Middle frontal gyrus (tissue), 1 donor: ENCODE results near the gene DSCAML1.

Experiments used
- DNase-seq: peaks from one replicate; pipeline ENCODE4 v3.0.0-alpha.2; 2015; ENCODE audit warnings: low spot score; ENCODE audit errors: extremely low spot score

Gene DSCAML1

GRCh38 chr11:117391181-117391580, 405.8 kb downstream of the DSCAML1 start:
- DNase-seq = no peak

GRCh38 chr11:117390743-117391142, 406.3 kb downstream of the DSCAML1 start:
- no peak for DNase-seq

- no peak for DNase-seq
Observed at GRCh38 chr11:117387992-117388755, 408.8 kb downstream of the DSCAML1 start.

- DNase-seq = no peak
Observed at GRCh38 chr11:117385906-117386305, 411.1 kb downstream of the DSCAML1 start.

- DNase-seq = no peak
Observed at GRCh38 chr11:117385471-117385870, 411.5 kb downstream of the DSCAML1 start.

- no peak for DNase-seq
Observed at GRCh38 chr11:117384045-117384444, 413.0 kb downstream of the DSCAML1 start.

- no peak for DNase-seq
Observed at GRCh38 chr11:117382746-117383145, 414.3 kb downstream of the DSCAML1 start.

- DNase-seq = no peak
Observed at GRCh38 chr11:117381481-117382387, 415.3 kb downstream of the DSCAML1 start.

- DNase-seq = no peak
Observed at GRCh38 chr11:117380676-117381075, 416.3 kb downstream of the DSCAML1 start.

- no peak for DNase-seq
Observed at GRCh38 chr11:117378976-117379865, 417.8 kb downstream of the DSCAML1 start.
